Measurements from ENCODE around the gene PLCL1. TPM values are rescaled to one million over a fixed set of nuclear protein-coding genes. Genes with fewer than 3 reads are reported as not detected.

PLCL1 gene
- total and polyA plus RNA-seq, 8 donors, result 0.93 to 28.7 (median 3.1) TPM

GRCh38 chr2:197993830-197994229 lies 189.4 kb downstream of the PLCL1 start:
- Histone ChIP-seq H3K27me3 (no peaks in the 10 kb centered on the region), H3K4me3 (no peak overlapping the region), H3K27ac (no peak overlapping the region), H3K9me3 (no peaks in the 10 kb centered on the region), H3K4me1 (no peaks in the 10 kb centered on the region), H3K36me3 (no peaks in the 10 kb centered on the region)
- no peak for DNase-seq
- intact Hi-C loops (cut with DNase I; ENCODE audit: low total_unique reads), result no loop called here
- 86 to 90% (median 88%) methylated on average over 2 of the region's 2 CpGs for WGBS, 5 donors
- TF ChIP-seq POLR2A (IDR thresholded peaks at IDR 0.05) (no peak), EP300 (IDR thresholded peaks at IDR 0.05) (no peak), POLR2AphosphoS5 (IDR thresholded peaks at IDR 0.05) (no peak)
- TF ChIP-seq, protein P1, sequence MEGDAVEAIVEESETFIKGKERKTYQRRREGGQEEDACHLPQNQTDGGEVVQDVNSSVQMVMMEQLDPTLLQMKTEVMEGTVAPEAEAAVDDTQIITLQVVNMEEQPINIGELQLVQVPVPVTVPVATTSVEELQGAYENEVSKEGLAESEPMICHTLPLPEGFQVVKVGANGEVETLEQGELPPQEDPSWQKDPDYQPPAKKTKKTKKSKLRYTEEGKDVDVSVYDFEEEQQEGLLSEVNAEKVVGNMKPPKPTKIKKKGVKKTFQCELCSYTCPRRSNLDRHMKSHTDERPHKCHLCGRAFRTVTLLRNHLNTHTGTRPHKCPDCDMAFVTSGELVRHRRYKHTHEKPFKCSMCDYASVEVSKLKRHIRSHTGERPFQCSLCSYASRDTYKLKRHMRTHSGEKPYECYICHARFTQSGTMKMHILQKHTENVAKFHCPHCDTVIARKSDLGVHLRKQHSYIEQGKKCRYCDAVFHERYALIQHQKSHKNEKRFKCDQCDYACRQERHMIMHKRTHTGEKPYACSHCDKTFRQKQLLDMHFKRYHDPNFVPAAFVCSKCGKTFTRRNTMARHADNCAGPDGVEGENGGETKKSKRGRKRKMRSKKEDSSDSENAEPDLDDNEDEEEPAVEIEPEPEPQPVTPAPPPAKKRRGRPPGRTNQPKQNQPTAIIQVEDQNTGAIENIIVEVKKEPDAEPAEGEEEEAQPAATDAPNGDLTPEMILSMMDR (IDR thresholded peaks at IDR 0.05), result no peak

DNA sequence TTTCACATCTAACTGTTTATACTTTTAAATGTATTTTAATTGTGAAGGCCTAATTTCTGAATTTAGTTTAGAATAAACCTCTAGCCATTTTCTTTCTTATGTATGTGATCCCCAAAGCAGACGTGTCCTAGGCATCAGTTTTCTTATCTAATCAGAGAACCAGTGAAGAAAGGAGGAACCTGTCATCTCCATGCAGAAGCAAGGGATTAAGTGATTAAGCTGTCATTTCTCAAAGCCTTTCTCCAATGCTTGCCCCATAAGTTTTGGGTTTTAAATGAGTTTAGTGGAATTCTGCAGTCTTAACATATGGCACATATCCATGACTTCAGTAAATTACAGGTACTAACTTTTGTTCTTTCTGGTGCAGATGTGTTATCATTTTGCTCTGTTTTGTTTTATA lies 190.4 kb downstream of the PLCL1 start:
- H3K4me3 ChIP-seq, result no peak overlapping the region
- no peaks in the 10 kb centered on the region for H3K4me1 ChIP-seq
- H3K27ac ChIP-seq, result no peak overlapping the region
- WGBS, 5 donors, result 72 to 93% (median 82%) methylated on average over 1 of the region's 1 CpG
- intact Hi-C loops (cut with DNase I; ENCODE audit: low total_unique reads), result no loop called here
- no peaks in the 10 kb centered on the region for H3K9me3 ChIP-seq
- DNase-seq, result no peak
- TF ChIP-seq EP300 (IDR thresholded peaks at IDR 0.05), result no peak
- no peak for TF ChIP-seq POLR2AphosphoS5 (IDR thresholded peaks at IDR 0.05)
- TF ChIP-seq, protein P1 (IDR thresholded peaks at IDR 0.05), result no peak
- no peak for TF ChIP-seq POLR2A (IDR thresholded peaks at IDR 0.05)
- no peaks in the 10 kb centered on the region for H3K27me3 ChIP-seq
- H3K36me3 ChIP-seq, result no peaks in the 10 kb centered on the region

DNA sequence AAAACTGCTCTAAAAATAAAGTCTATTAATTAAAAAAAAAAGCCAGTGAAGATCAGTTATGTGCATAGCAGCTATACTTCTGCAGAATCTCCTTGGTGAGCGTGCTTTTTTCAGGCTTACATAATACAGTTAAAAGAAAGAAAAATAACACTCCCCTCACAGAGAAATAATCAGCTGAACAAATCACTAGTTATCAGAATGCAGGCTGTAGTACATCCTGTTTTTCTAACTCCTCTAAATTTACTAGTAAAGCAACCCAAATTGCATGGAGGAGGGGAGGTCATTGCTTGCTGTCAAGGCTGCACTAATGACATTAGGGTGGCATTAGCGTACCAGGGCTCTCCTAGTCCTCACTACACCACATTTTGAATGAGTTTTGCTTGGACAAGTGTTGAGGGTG lies 192.2 kb downstream of the PLCL1 start:
- 81 to 87% (median 85%) methylated on average over 2 of the region's 2 CpGs for WGBS, 5 donors
- H3K27me3 ChIP-seq, result no peaks in the 10 kb centered on the region
- no peak overlapping the region for H3K27ac ChIP-seq
- no peak for DNase-seq
- H3K4me1 ChIP-seq, result no peaks in the 10 kb centered on the region
- intact Hi-C loops (cut with DNase I; ENCODE audit: low total_unique reads), result no loop called here
- H3K36me3 ChIP-seq, result no peaks in the 10 kb centered on the region
- no peak for TF ChIP-seq POLR2AphosphoS5 (IDR thresholded peaks at IDR 0.05)
- no peak for TF ChIP-seq EP300 (IDR thresholded peaks at IDR 0.05)
- TF ChIP-seq, protein P1 (IDR thresholded peaks at IDR 0.05), result no peak
- TF ChIP-seq POLR2A (IDR thresholded peaks at IDR 0.05), result no peak
- H3K9me3 ChIP-seq, result no peaks in the 10 kb centered on the region
- H3K4me3 ChIP-seq, result no peak overlapping the region

DNA sequence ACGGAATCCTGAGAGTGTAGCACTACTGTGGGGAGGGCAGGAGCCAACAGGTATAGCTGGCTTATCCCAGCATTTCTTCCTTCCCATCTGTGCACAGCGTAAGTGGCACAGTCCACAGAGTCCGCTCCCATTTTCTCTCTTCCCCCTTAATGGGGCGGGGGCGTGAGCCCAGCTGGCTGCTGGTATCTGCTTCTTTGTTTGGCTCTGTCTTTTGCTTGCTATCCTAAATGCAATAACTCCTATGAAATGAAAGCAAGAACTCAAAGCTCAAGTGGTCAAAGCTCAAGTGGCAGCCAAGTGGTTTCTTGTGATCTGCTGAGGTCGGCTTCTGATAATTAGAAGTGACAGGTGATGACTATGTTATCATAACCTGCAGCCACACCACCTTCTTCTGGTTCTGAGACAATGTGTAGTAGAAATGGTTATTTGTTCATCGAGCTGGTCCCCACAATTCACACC lies 192.7 kb downstream of the PLCL1 start:
- TF ChIP-seq POLR2A (IDR thresholded peaks at IDR 0.05), result no peak
- TF ChIP-seq, protein P1 (IDR thresholded peaks at IDR 0.05), result no peak
- no peak for TF ChIP-seq EP300 (IDR thresholded peaks at IDR 0.05)
- TF ChIP-seq POLR2AphosphoS5 (IDR thresholded peaks at IDR 0.05), result no peak
- Histone ChIP-seq H3K27ac (no peak overlapping the region), H3K27me3 (no peaks in the 10 kb centered on the region), H3K36me3 (no peaks in the 10 kb centered on the region), H3K9me3 (no peaks in the 10 kb centered on the region), H3K4me1 (no peaks in the 10 kb centered on the region), H3K4me3 (no peak overlapping the region)
- no peak for DNase-seq
- intact Hi-C loops (cut with DNase I; ENCODE audit: low total_unique reads), result no loop called here
- WGBS, 5 donors, result 88 to 95% (median 90%) methylated on average over 7 of the region's 7 CpGs
